ENCODE results near the gene ANGEL1. TPM values are rescaled to one million over a fixed set of nuclear protein-coding genes. Genes with fewer than 3 reads are reported as not detected.
A peak's percentile ranks its signal among the peaks of the same experiment; 100 is the strongest.

Gene ANGEL1, protein sequence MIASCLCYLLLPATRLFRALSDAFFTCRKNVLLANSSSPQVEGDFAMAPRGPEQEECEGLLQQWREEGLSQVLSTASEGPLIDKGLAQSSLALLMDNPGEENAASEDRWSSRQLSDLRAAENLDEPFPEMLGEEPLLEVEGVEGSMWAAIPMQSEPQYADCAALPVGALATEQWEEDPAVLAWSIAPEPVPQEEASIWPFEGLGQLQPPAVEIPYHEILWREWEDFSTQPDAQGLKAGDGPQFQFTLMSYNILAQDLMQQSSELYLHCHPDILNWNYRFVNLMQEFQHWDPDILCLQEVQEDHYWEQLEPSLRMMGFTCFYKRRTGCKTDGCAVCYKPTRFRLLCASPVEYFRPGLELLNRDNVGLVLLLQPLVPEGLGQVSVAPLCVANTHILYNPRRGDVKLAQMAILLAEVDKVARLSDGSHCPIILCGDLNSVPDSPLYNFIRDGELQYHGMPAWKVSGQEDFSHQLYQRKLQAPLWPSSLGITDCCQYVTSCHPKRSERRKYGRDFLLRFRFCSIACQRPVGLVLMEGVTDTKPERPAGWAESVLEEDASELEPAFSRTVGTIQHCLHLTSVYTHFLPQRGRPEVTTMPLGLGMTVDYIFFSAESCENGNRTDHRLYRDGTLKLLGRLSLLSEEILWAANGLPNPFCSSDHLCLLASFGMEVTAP
- 11.2 TPM for total RNA-seq
- long read RNA-seq, full-length matches to known transcripts = 1 of 5 reads
- long read RNA-seq, partial matches to known transcripts = 0 of 5 reads
- long read RNA-seq, other reads (novel, unspliced or antisense) = 4 of 5 reads

DNA sequence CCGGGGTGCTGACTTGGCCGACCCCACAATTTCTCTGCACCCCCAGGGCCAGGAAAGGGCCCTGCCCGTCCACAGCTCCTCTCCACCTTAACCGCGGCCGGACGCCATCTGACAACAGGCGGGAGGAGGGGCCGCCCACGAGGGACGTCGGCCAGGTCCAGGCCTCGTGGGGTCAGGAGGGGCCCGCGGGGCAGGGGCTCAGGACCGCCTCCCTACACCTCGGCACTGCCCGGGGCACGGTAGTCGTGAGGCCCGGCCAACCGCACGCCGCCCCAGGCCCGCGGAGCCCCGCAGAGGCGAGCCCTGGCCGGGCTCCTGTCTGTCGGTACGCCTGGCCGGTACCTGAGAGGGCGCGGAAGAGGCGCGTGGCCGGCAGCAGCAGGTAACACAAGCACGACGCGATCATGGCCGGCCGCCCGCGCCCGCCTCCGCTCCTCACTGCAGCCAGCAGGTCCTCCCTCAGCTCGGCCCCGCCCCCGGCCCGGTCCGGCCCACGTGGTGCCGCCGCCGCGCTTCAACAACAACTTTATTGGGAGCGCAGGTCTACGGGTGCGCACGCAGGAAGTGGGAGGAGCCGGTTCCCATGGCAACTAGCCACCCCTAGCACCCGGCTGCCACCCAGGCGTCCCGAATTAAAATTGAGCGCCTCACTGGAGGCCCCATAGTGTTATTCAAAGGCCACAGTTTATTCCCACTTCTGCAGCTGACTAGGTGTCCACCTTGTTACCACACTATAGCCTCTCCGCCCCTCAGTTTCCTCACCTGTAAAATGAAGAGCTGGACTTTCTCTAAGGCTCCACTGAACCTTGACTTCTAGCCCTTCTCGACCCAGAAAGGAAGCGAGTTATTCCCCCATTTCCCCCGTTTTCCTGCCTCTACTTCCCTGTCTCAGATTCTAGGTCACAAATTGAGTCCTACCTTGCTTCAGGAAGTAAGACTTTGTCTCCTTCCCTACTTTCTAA is at the start of gene ANGEL1:
TSS of gene ANGEL1 (minus strand) at position 461 of the 962 bp plus-strand sequence. CDS start at position 406, 55 bp downstream.
- intact Hi-C loops (cut with micrococcal nuclease) = no loop called here
- ATAC-seq = peak; percentile 92
- DNase-seq = peak; percentile 98

DNA sequence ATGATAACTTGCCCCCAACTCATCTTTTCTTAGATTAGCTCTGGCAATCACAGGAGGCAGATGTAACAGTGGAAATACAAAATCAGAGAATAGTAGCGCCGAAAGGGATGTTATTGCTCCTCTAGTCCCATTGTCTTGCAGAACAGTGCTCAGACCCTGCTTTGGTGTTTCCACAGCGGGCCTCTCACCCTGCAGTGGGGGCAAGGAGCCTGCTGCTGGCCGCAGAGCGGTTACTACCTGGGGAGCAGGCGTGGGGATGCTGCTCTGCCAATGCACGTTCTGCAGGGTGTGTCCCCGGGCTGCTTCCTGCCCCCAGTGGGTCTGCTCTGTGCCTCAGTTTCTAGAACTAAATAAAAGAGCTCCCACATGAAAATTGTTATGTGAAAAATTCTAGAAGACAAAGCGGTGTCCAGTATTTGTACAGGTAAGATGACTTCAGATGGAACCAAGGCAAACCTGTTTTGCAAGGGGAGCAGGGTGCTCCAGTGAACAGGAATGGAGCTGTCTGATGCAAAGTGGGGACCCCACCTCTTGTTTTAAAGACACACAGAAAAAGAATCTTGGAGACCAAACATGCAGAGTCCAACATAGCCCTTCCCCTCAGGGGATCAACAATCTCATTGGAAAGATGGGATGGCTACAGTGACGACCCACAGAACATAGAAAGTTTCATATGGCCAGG is 49.0 kb upstream of the ANGEL1 start:
- no peak for ATAC-seq
- DNase-seq = no peak
- intact Hi-C loops (cut with micrococcal nuclease) = no loop called here

DNA sequence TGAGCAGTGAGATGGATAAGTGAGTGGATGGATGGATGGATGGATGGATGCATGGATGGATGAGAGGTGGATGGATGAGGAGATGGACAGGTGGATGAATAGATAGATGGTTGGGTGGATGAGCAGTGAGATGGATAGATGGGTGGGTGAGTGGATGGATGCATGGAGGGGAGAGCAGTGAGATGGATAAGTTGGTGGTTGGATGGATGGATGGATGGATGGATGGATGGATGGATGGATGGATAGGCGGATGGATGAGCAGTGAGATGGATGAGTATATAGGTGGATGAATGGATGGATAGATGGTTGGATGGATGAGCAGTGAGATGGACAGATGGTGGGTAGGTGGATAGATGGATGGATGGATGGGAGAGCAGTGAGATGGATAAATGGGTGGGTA is 44.1 kb upstream of the ANGEL1 start:
- intact Hi-C loops (cut with micrococcal nuclease) = no loop called here
- ATAC-seq (no peak), DNase-seq (no peak)

DNA sequence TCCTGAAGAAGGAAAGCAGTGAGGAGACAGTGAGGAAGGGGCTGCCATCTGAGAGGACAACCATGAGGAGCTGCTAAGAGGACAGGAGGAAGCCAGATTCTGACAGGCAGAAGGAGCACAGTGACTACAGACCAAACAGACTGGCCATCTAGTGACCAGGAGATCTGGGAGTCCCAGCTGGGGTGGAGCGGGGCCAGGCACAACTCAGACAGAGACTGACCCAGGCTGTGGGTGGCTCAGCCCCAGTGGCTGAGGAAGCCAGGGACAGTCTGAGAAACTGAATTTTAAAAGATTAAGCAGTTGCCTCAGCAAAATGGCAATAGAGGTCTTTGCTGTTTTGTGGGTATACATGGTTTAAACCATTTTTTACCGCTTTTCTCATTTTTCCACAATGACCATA is 42.4 kb upstream of the ANGEL1 start:
- intact Hi-C loops (cut with micrococcal nuclease) = no loop called here
- ATAC-seq = peak; percentile 60
- DNase-seq = no peak

DNA sequence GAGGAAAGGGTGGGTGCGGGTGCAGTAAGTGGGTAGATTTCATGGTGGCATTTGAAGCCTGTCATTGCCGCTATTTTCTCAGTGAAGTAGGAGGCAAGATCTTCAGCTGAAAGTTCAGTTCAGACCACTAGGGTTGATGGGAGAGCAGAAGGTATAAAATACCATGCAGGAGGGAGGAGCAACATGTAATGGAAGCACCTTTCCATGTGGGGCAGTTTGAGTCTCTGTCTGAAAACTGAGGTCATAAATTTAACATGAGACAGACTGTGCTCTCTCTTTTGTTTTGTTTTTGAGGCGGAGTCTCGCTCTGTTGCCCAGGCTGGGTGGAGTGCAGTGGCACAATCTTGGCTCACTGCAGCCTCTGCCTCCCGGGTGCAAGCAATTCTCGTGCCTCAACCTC is 36.2 kb upstream of the ANGEL1 start:
- ATAC-seq = no peak

DNA sequence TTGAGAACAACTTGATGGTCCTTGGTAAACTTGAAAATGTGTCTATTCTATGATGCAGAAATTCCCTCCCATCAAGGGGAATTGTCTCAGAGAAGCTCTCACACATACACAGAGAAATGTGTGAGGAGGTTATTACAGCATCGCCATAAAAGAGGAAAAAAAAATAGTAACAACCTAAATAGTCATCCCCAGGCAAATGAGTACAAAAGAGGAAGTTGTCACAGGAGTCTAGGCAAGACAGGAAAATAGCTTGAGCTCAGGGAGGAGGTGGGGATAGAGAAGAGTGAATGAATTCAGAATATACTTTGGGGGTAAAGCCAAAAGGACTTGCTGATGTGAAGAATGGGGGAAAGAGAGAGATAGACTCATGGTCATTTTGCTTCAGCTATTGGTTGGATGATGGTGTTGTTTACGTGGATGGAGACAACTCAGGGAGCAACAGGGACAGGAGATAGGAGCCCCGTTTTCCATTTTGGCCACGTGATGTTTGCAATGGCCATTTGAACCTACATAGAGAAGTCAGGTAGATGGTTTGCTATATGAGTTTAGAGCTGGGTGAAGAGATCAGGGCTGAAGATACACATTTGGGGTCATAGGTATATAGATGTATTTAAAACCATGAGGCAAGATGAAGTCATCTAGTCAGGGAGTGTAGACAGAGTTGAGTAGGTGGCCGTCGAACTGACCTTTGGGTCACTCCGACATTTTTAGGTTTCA is 33.8 kb upstream of the ANGEL1 start:
- no peak for ATAC-seq
- DNase-seq = no peak
- intact Hi-C loops (cut with micrococcal nuclease) = no loop called here

More for the DNA sequence above, 36.2 kb upstream of the ANGEL1 start:
- intact Hi-C loops (cut with micrococcal nuclease) = no loop called here
- no peak for DNase-seq

DNA sequence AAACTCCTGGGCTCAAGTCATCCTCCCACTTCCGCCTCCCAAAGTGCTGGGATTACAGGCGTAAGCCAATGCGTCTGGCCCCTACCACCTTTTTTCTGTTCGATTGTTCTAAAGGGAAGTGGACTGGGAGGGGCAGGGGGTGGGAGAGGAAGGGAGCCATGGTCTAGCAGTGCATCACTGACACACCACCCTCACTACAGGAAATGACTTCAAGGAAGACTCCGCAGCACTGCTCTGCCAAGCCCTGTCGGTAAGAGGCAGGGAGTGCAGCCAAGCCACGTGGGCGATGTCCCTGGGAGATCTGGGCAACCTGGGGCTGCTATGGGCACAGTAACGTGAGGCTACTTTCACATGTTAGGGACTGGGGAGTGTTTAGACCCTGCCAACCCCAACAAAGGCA is 31.5 kb upstream of the ANGEL1 start:
- intact Hi-C loops (cut with micrococcal nuclease) = no loop called here
- DNase-seq (peak; percentile 77), ATAC-seq (peak; percentile 95)

DNA sequence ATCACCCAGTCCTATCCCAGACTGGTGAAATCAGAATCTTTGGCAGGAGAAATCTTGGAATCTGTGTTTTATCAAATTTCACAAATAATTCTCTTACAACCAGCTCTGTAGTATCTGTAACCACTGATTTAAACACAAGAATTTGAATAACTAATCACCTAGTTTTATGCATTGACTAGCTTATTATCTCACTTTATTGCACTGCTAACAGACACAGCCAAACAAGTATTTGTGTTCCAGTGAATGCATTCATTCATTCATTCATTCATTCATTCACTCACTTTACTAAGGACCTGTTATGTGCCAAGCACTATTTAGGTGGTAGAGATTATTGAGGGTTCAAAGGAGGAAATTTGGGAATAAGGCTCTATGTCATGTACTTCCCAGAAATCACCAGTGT is 29.7 kb upstream of the ANGEL1 start:
- intact Hi-C loops (cut with micrococcal nuclease) = no loop called here
- DNase-seq = no peak
- ATAC-seq = no peak

DNA sequence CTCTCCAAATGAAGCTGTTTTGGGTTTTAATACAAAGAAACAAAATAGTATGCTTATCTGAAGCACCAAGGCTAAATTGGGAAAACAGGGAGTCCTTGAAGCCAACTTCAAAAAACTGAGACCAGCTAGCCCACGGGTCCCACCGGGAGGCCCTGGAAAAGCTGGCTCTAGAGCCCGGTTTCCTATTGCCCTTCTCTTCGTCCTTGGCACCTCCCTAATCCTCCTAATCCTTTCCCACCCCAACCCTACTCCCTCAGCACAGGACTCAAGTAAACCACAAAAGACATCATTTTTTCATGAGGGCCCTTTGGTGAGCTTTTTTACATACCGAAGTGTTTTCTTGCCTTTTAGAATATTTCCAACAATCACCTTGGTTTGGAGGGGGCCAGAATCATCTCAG is 24.8 kb upstream of the ANGEL1 start:
- no peak for ATAC-seq
- intact Hi-C loops (cut with micrococcal nuclease) = no loop called here
- no peak for DNase-seq

DNA sequence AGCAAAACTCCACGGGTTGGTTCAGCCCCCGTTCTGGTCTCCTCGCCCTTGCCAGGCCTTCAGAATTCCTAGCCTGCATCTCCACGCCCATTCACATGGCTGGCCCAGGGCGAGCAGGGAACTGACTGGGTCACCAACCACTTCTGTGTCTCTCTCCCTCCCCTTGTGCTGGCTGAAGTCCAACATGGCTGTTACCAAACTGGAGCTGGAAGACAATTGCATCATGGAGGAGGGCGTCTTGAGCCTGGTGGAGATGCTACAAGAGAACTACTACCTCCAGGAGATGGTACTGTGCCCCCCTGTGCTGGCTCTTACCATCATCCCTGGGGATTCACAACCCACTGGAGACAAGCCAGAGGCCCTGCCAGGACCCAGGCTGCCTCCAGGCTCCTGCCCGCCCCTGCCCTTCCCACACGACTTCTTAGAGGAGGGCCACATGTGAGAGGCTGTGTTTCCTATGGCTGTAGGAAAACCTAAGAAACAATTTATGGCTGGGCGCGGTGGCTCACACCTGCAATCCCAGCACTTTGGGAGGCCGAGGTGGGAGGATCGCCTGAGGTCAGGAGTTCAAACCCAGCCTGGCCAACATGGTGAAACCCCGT is 23.4 kb upstream of the ANGEL1 start:
- intact Hi-C loops (cut with micrococcal nuclease) = no loop called here
- ATAC-seq = no peak
- no peak for DNase-seq

DNA sequence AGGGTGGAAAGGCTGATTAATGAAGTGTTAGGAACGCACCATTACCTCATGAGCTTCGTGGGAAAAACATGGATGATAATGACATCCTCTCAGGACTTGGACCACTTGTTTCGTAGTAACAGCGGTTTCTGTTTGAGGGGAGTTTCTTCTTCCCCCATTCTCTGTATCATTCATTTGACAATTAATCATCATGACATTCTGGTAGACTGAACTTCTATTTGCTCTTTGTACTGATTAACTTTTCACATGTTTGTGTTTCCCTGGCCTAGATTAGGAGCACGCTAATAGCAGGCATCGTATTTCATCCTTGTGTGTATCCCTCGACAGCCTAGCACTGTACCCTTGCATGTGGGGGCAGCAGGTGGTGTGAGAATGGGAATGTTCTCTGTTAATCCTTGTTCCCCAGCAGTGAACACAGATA is 21.6 kb upstream of the ANGEL1 start:
- no peak for ATAC-seq
- no peak for DNase-seq

DNA sequence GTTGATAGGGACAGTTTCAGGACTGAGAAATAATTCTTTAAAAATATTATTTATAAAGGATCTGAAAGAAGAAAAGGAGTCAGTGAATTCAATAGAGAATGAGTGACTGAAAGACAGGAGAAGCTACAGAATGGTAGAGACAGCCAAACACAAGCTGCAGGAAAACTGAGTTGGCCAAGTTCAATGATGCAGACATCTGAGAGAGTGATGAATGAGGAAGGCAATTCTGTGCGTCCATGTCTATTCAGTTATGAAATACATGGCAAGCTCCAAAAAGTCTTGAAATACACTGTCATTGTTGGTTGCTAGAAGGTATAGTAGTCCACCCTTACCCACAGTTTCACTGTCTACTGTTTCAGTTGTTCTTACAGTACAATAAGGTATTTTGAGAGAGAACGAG is 20.3 kb upstream of the ANGEL1 start:
- DNase-seq (no peak), ATAC-seq (no peak)
- intact Hi-C loops (cut with micrococcal nuclease) = no loop called here

More for the DNA sequence above, 21.6 kb upstream of the ANGEL1 start:
- intact Hi-C loops (cut with micrococcal nuclease) = no loop called here

DNA sequence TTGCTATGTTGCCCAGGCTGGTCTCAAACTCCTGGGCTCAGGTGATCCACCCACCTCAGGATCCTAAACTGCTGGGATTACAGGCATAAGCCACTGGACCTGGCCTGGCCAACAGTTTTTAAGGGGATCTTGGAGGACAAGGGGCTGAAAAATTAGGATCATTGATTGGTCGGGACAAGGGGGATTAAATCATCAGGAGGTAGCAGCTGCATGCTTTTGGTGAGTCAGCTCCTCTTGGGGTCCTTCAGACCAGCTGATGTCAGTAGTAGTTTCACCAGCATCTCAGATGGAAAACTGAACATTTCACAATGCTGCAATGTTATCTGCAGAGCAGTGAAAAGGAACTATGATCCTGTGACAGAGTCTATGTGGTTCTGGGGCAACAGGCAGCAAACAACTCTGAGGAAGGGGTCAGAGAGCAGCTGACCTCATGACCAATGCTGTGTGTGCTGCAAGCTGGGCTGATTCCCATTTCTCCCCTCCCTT is 19.9 kb upstream of the ANGEL1 start:
- intact Hi-C loops (cut with micrococcal nuclease) = no loop called here
- peak; percentile 47 for ATAC-seq
- DNase-seq = no peak

DNA sequence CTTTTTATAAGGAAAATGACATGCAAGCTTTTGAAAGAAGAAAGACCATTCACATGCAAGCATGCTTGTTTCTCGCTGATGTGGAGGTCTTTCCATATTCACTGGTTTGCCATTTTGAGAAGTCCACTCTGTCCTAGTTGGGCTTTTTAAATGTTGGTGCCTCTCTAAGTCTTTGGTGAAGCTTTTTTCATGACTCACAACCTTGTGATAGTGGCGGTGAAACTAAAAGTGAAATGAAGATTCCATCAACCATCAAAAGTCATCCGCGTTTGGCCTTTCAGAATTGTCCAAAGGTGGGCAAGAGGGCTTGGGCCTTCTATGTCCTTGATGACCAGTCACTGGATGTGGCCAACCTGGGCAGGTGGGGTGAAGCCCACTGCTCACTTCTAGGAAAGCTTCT is 17.9 kb upstream of the ANGEL1 start:
- intact Hi-C loops (cut with micrococcal nuclease) = no loop called here
- DNase-seq (no peak), ATAC-seq (no peak)

DNA sequence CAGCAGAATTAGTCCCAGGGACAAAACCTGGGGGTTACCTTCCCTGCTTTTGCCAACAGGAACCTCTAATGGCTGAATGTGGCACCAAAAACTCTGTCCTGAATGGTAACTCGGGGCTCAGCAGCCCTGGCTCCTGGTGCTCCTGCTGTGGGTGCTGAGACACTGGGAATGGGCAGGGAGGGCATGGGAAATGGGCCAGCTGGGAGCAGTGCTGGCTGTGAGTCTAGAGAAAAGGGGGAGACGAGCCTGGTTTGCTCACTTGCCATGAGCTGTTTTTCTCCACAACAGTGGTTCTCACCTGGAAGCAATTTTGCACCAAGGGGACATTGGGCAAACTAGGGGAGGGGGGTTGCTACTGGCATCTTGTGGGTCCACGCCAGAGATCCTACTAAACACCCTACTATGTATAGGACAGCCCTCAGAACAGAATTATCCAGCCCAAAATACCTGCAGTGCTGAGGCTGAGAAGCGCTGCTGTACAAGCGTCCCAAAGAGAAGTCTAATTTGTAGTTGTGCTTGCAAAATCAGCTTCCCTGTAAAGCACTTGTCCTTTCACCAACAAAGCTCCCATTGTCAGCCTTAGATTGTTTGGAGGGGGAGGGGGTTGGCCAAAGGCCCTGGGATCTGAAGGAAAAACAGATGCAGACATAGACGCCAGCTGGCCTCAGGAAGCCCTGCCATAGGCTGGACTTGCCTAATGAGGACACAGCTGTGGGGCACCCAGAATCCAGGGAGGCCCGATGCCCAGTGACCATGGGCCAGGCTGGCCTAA is 17.2 kb upstream of the ANGEL1 start:
- intact Hi-C loops (cut with micrococcal nuclease) = no loop called here
- DNase-seq = peak; percentile 87
- peak; percentile 76 for ATAC-seq

DNA sequence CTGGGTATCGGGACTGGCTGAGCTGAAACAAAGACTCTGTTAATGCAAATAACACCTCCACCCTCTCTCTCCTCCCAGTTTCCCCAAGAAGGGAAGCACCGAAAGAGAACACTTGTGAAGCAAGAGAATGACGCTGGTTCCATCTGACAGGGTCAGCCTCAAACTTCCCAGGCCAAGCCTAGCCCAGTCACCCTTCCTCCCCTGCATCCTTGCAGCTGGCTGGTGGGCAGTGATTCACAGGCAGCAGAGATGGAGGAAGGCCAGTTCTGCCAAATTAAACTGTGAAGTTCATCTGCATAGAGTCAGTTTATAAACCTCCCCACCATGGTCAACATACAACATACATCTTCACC is 16.3 kb upstream of the ANGEL1 start:
- intact Hi-C loops (cut with micrococcal nuclease) = no loop called here
- ATAC-seq (peak; percentile 82), DNase-seq (peak; percentile 69)

All from left ventricle myocardium superior (tissue), 1 donor.